HL-60 (cell line): ENCODE measurements around the gene TPBGL.

Experiments
- DNase-seq, 2 experiments: peaks; one replicate each; pipeline ENCODE4 v3.0.0-alpha.2; 2010 to 2020; ENCODE audit warnings: low read depth in 1 of 2, low spot score in 1 of 2
- H3K27ac ChIP-seq: fragments of 250-450 bp; sonication (Bioruptor Pico); replicated peaks from 2 replicates; pipeline ENCODE4 v1.5.1; 2020; ENCODE audit warnings: mild to moderate bottlenecking, moderate library complexity
- H3K27me3 ChIP-seq: fragments of 250-450 bp; sonication (Bioruptor Pico); 2 replicates; pipeline ENCODE4 v1.5.1; 2021; ENCODE audit warnings: mild to moderate bottlenecking, moderate library complexity; ENCODE audit not compliant: insufficient read depth, poor library complexity, severe bottlenecking
- H3K4me3 ChIP-seq: replicated peaks from 2 replicates; pipeline ENCODE4 v1.5.1; 2011; ENCODE audit warnings: mild to moderate bottlenecking, control low read depth, low read length; ENCODE audit not compliant: insufficient read depth
- GABPA ChIP-seq: IDR thresholded peaks from 2 replicates; pipeline ENCODE4 v1.6.1; 2012; ENCODE audit warnings: low read depth
- POLR2AphosphoS5 ChIP-seq: IDR thresholded peaks from 2 replicates; pipeline ENCODE4 v1.6.1; 2012; ENCODE audit warnings: low read depth
- SPI1 ChIP-seq: IDR thresholded peaks from 2 replicates; pipeline ENCODE4 v1.6.1; 2012; ENCODE audit warnings: low read depth, mild to moderate bottlenecking, borderline replicate concordance
- TF ChIP-seq, protein P1 (sequence below): IDR thresholded peaks from one replicate; pipeline ENCODE4 v1.5.1; 2011; ENCODE audit warnings: low read length, control low read depth, inconsistent platforms; ENCODE audit not compliant: insufficient read depth
- TF ChIP-seq, protein P2 (sequence below): IDR thresholded peaks from 2 replicates; pipeline ENCODE4 v1.6.1; 2012; ENCODE audit warnings: low read depth; ENCODE audit not compliant: insufficient replicate concordance

The TPBGL gene

DNA sequence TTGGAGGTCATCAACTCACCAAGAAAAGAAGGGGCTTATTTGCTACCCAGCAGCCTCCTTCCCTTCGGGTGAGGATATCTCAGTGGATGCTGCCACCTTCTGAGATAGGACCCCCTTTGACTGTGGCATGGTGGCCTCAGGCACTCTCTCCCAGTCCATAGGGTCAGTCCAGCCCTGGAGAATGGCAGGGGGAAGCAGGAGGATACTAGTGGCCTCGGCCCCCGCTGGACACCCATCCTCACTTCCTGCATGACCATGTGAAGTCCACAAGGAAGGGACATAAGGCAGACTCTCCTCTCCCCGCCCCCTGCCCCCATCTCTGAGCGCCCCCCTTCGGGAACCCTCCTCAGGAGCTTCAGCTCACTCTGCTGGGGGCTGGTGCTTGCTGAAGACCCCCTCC lies 24.4 kb downstream of the TPBGL start:
- peak overlapping the region; percentile 72 for H3K27ac ChIP-seq
- TF ChIP-seq POLR2AphosphoS5: peak; percentile 17; the same call in 1 of the 2 replicates
- TF ChIP-seq, protein P1, sequence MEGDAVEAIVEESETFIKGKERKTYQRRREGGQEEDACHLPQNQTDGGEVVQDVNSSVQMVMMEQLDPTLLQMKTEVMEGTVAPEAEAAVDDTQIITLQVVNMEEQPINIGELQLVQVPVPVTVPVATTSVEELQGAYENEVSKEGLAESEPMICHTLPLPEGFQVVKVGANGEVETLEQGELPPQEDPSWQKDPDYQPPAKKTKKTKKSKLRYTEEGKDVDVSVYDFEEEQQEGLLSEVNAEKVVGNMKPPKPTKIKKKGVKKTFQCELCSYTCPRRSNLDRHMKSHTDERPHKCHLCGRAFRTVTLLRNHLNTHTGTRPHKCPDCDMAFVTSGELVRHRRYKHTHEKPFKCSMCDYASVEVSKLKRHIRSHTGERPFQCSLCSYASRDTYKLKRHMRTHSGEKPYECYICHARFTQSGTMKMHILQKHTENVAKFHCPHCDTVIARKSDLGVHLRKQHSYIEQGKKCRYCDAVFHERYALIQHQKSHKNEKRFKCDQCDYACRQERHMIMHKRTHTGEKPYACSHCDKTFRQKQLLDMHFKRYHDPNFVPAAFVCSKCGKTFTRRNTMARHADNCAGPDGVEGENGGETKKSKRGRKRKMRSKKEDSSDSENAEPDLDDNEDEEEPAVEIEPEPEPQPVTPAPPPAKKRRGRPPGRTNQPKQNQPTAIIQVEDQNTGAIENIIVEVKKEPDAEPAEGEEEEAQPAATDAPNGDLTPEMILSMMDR: no peak
- TF ChIP-seq SPI1: no peak
- no peak for TF ChIP-seq GABPA

DNA sequence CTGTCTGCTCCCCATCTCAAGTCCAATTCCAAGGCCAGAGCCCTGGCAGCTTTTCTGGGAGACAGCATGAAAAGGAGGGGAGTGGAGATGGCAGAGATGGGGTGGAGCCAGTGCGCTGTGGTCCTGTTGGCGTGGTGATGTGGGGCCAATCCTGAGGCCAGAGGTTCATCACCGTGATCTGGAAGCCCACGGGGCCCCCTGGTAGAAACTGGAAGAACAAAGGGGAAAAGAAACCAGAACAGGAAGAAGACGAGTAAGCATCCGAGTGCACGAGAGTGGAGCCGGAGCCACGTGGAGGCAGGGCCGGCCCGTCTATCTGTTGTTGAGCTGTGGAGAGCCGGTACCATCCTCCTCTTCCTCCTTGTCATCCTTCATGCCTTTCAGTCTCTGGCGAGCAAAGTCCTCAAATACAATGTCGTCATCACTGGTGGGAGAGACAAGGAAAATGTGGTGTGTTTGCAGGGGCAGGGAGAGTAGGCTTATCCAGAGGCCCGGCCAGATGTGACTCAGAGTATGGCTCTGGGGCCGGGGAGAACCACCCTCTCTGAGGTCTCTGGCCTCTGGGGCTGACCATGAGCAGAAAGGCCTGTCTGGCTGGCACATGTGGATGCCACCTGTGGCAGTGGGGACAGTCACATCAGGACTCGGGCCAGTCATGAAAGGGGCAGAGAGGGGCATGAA lies 25.4 kb downstream of the TPBGL start:
- Histone ChIP-seq H3K4me3 (no peak overlapping the region), H3K27ac (no peak overlapping the region), H3K27me3 (no peaks in the 10 kb centered on the region)
- TF ChIP-seq, protein P1: no peak
- TF ChIP-seq, protein P2, sequence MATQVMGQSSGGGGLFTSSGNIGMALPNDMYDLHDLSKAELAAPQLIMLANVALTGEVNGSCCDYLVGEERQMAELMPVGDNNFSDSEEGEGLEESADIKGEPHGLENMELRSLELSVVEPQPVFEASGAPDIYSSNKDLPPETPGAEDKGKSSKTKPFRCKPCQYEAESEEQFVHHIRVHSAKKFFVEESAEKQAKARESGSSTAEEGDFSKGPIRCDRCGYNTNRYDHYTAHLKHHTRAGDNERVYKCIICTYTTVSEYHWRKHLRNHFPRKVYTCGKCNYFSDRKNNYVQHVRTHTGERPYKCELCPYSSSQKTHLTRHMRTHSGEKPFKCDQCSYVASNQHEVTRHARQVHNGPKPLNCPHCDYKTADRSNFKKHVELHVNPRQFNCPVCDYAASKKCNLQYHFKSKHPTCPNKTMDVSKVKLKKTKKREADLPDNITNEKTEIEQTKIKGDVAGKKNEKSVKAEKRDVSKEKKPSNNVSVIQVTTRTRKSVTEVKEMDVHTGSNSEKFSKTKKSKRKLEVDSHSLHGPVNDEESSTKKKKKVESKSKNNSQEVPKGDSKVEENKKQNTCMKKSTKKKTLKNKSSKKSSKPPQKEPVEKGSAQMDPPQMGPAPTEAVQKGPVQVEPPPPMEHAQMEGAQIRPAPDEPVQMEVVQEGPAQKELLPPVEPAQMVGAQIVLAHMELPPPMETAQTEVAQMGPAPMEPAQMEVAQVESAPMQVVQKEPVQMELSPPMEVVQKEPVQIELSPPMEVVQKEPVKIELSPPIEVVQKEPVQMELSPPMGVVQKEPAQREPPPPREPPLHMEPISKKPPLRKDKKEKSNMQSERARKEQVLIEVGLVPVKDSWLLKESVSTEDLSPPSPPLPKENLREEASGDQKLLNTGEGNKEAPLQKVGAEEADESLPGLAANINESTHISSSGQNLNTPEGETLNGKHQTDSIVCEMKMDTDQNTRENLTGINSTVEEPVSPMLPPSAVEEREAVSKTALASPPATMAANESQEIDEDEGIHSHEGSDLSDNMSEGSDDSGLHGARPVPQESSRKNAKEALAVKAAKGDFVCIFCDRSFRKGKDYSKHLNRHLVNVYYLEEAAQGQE: no peak
- TF ChIP-seq GABPA: no peak
- TF ChIP-seq SPI1: no peak
- TF ChIP-seq POLR2AphosphoS5: no peak
- DNase-seq: peak in 1 of 2 experiments; percentile 16

More for the DNA sequence above, 24.4 kb downstream of the TPBGL start:
- Histone ChIP-seq H3K27me3 (no peaks in the 10 kb centered on the region), H3K4me3 (no peak overlapping the region)
- DNase-seq: no peak

DNA sequence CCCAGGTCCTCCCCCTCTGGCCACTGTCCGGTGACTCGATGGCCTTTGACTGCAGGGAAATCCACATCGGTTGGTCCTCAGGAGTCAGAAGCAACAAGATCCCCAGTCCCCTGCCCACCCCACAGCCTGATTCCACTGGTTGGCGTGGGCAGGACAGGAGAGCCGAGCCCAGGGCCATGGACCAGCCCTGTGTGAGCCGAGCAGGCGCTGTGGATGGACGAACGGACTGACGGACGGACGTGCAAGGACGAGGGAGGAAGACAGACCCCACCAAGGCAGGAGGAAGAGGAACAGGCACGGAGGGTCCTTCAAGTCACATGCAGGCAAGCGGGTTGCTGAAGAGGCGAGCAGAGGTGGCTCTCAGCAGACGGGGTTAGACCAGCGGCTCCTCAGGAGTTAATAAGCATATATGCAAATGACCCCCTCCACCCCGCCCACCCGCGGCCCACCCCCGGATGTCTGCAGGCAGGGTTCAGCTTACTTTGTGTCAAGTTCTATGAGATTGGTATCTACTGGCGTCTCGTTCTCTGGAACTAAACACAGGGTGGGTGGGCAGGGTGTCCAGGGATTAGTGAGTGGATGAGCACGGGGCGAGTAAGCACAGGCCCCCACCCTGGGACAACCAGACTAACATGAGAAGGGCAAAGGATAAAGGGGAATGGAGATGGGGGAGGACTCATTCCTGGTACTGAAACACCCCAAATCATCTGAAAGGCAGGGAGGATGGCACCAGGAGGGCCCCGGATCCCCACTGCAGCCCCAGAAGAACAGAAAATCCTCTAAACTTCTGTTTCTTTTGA lies 26.8 kb downstream of the TPBGL start:
- no peak overlapping the region for H3K27ac ChIP-seq
- no peak overlapping the region for H3K4me3 ChIP-seq
- TF ChIP-seq, protein P2: no peak
- TF ChIP-seq GABPA (no peak), POLR2AphosphoS5 (no peak), SPI1 (no peak)
- TF ChIP-seq, protein P1: no peak
- H3K27me3 ChIP-seq: no peaks in the 10 kb centered on the region
- DNase-seq: no peak
